Epithelial cell of prostate (primary cell): ENCODE measurements around the gene OR5K4.

Experiments
- DNase-seq: peaks from one replicate; pipeline ENCODE4 v3.0.0-alpha.2; 2011; ENCODE audit warnings: low read depth, low spot score
- H3K27ac ChIP-seq: fragments of 450-650 bp; 2 replicates; pipeline ENCODE4 v1.5.1; 2017; ENCODE audit warnings: mild to moderate bottlenecking

Gene OR5K4, protein sequence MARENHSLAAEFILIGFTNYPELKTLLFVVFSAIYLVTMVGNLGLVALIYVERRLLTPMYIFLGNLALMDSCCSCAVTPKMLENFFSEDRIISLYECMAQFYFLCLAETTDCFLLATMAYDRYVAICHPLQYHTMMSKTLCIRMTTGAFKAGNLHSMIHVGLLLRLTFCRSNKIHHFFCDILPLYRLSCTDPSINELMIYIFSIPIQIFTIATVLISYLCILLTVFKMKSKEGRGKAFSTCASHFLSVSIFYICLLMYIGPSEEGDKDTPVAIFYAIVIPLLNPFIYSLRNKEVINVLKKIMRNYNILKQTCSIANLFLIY

GRCh38 chr3:98353554-98353953 is at the start of gene OR5K4:
OR5K4 (plus strand) TSS chr3:98353854; CDS start chr3:98353854, 0 bp downstream.
- no peak within 1 kb of the TSS for H3K27ac ChIP-seq
- no peak for DNase-seq

DNA sequence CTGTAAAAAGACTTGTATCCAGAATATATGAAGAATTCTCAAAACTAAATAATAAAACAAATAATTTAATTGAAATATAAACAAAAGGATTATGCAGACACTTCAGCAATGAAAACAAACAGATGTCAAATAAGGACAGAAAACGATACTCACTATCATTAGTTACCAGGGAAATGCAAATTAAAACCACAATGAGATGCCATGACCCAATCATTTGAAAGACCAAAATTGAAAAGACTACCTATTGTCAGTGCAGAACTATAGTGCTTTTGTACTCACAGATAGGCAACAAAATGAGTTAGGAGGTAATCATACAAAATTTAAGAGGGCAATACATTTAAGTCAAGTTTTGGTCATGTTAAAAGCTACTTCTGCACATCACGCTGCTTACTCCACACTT is 31.6 kb upstream of the OR5K4 start:
- no peak for DNase-seq
- no peak overlapping the region for H3K27ac ChIP-seq

DNA sequence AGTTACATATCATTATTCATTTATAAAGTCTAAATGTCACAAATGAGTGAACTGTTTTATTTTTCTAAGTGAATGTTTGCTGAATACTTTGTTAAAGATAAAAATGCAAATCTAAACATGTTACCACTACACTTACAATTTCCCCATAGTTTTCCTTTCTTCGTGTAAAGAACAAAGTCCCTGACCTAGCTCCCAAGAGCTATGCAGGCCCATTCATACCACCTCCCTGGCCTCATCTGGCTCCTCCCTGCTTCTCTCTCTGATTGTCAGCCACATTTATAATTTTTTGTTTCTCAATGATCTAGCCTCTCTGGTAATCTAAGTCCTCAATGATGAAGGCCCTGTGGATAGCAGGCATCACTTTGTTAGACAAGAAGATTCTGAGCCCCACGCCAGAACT is 31.0 kb upstream of the OR5K4 start:
- DNase-seq = no peak
- H3K27ac ChIP-seq = no peak overlapping the region

DNA sequence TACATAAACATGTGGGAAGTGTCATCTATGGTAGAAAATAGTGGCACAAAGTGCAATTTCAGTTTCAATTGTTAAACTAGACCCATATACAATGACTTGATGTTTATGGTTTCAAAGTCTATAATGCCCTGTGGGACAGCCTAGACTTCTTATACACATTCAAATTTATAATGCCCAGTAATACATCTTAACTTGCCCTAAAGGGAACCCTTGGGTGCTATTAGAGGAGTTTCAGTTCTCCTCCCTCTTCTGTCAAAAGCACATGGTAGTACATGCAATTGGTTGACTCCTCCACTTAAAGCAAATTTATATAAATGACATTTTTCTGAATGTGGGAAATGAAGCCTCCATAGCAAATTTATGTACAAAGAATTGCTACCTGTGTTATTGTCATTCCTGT is 30.2 kb upstream of the OR5K4 start:
- no peak overlapping the region for H3K27ac ChIP-seq
- no peak for DNase-seq

DNA sequence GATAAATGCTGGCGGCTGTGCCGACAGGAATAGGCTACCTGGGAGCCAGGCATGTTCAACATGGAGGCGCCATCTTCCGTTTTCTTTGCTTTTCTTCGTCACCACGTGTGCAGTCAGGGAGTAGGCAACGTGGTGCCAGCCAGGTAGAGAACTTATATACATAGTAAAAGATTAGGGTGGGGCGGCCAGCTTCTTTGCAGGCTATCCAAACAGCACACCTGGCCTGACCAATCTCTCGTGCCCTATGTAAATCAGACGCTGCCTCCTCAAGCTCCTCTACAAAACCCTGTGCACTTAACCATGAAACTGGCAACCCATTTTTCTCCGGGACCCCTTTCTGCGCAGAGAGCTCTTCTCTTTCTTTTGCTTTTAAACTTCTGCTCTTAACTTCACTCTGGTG is 28.6 kb upstream of the OR5K4 start:
- no peak for DNase-seq
- H3K27ac ChIP-seq = no peak overlapping the region

DNA sequence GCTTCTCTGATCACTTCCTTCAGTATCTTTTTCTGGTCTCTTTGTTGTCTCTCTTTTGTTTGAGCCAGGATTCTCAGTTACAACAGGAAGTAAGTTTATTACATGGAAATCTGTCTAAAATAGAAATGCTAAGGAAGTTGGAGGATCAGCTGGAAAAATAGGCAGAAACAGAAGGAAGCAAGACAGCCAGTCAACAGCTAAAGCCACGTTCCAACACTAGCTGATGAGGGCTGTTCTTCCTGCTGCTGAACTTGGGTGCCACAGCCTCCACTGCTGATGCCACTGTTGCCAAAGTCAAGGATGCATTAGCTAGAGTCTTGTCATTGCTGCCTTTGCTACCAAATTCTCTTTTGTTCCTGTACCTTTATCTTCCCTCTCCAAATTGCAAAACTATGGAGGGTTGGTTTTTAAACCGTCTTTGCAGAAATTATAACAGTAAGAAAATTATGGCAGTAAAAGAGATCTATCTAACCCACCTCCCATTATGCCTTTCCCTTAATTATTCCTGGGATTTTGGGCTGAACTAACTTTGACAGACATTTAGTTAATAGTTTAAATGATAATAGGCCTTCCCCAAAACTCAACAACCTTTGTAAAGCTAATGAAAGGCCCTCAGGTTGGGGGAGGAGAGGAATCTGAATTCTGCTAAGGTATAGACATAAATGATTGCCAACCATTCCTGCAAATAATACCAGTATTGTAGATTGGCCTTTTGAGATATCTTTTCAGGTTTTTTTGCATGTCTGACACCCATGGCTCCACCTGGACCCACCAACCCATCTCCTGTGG is 27.4 kb upstream of the OR5K4 start:
- no peak overlapping the region for H3K27ac ChIP-seq
- no peak for DNase-seq

- no peak overlapping the region for H3K27ac ChIP-seq
- DNase-seq = no peak
Observed at GRCh38 chr3:98326945-98327344, 26.7 kb upstream of the OR5K4 start.

DNA sequence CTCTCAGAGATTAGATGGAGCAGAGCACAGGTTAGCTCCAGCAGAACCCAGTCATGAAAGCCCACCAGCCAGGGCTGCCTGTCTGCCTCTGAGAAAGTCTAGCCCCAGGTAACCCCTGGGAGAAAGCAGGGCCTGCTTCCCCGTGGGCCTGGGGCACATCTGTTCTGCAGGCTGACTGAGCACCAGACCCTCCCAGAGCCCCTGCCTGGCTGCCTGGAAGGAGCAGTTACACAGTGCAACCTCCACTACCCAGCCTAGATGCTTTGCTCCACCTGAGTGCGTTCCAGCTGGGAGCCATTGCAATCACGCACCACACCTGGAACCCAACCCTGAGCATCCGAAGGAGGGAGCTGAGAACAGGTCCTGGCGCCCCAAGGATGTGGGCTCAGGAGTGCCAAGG is 24.7 kb upstream of the OR5K4 start:
- no peak overlapping the region for H3K27ac ChIP-seq
- DNase-seq = no peak

GRCh38 chr3:98329392-98330124 is 24.1 kb upstream of the OR5K4 start:
- H3K27ac ChIP-seq = no peak overlapping the region
- DNase-seq = peak; percentile 3

DNA sequence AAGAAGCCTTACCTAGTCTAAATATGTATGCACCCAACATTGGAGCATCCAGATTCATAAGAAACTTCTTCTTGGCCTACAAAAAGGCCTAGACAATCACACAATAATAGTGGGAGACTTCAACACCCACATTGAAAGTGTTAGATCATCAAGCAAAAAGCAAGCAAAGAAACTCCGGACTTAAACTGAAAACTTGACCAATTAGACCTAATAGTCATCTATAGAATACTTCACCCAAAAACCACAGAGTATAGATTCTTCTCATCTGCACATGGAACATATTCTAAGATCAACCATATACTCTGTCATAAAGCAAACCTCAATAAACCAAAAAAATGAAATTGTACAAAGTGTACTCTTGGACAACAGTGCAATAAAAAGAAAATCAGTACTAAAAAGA is 22.3 kb upstream of the OR5K4 start:
- H3K27ac ChIP-seq = no peak overlapping the region
- DNase-seq = no peak

- no peak for DNase-seq
- H3K27ac ChIP-seq = no peak overlapping the region
Observed at GRCh38 chr3:98333989-98334606, 19.6 kb upstream of the OR5K4 start.

DNA sequence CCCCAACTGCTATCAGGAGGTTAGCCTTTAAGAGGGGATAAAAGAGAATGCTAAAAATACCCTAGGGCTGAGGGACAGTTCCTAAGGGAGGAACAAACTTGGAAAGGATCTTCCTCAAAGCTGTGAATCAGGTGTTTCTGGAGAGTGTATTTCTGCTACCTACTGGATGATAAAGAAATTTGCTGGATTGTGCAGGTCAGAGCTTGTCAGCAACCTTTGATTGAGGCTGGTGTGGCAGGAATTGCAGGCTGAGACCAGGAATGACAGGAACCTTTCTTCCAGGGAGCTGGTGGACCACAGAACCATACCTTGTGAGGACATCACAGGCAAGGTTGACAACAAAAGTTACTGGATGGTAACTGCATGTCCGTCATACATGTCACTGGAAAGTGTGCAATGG is 14.6 kb upstream of the OR5K4 start:
- no peak for DNase-seq

GRCh38 chr3:98341758-98342157 is 11.9 kb upstream of the OR5K4 start:
- no peak overlapping the region for H3K27ac ChIP-seq
- DNase-seq = no peak

More for the DNA sequence above, 14.6 kb upstream of the OR5K4 start:
- H3K27ac ChIP-seq = no peak overlapping the region

- peak; percentile 8 for DNase-seq
- no peak overlapping the region for H3K27ac ChIP-seq
Observed at GRCh38 chr3:98343647-98344507, 9.8 kb upstream of the OR5K4 start.

DNA sequence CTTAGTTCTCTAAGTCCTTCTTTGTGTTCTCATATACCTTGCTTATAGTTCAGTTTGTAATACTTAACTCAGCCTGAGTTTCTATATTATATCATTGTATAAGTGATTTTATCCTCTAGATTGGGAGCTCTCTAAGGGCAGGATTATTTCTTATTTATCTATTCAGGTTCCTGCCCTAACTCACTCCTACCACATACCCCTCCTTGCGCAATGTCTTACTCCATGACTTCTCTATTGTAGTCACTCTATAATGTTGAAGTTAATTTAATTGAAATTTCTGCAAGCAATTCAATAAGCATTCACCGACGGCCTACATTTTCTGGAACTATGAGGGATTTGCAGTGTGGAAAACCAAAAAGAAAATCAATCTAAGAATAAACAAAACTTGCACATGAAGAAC is 3.6 kb upstream of the OR5K4 start:
- no peak for DNase-seq

GRCh38 chr3:98359250-98359649 is 5.6 kb downstream of the OR5K4 start:
- no peak overlapping the region for H3K27ac ChIP-seq
- no peak for DNase-seq

More for the DNA sequence above, 3.6 kb upstream of the OR5K4 start:
- no peak overlapping the region for H3K27ac ChIP-seq

GRCh38 chr3:98359993-98360675 is 6.5 kb downstream of the OR5K4 start:
- DNase-seq = peak; percentile 18
- H3K27ac ChIP-seq = no peak overlapping the region

- DNase-seq = no peak
- H3K27ac ChIP-seq = no peak overlapping the region
Observed at GRCh38 chr3:98360681-98361080, 7.0 kb downstream of the OR5K4 start.

GRCh38 chr3:98361289-98361688 is 7.6 kb downstream of the OR5K4 start:
- DNase-seq = no peak
- no peak overlapping the region for H3K27ac ChIP-seq
